ENCODE results near the gene NKIRAS1. TPM values are rescaled to one million over a fixed set of nuclear protein-coding genes. Genes with fewer than 3 reads are reported as not detected.

The NKIRAS1 gene
- total RNA-seq, 2 experiments from 2014 or later = 2.4 to 3.1 TPM

- DNase-seq = no peak
- no peaks in the 10 kb centered on the region for H3K9me3 Mint-ChIP-seq
- peak overlapping the region; percentile 77 for H3K27ac Mint-ChIP-seq
- H3K4me1 Mint-ChIP-seq (ENCODE audit: low read depth) = peaks cover 60% of the 10 kb centered on the region
- no peaks in the 10 kb centered on the region for H3K27me3 Mint-ChIP-seq (ENCODE audit: low read depth)
- intact Hi-C loops (cut with micrococcal nuclease) = loop anchor here (1.0 to 5.0 kb wide), 4 partner anchors 10 to 1713 kb away; partner anchors contain the start of gene TOP2B
- H3K4me3 Mint-ChIP-seq = peak overlapping the region; percentile 56
- CTCF ChIA-PET = interaction anchor here (0.9 kb wide), 1 partner anchor 9 kb away, joined by 4 read pairs; no protein-coding TSS in a partner anchor
- no peaks in the 10 kb centered on the region for H3K36me3 Mint-ChIP-seq (ENCODE audit: low read depth)
Measured at GRCh38 chr3:23949784-23950183, 33.0 kb upstream of the NKIRAS1 start.

GRCh38 chr3:23948761-23949160 is 32.0 kb upstream of the NKIRAS1 start:
- CTCF ChIA-PET = interaction anchor here (0.6 to 1.1 kb wide), 2 partner anchors 40 to 61 kb away, joined by 3 to 7 read pairs; no protein-coding TSS in a partner anchor
- Mint-ChIP-seq H3K4me3 (no peak overlapping the region), H3K9me3 (no peaks in the 10 kb centered on the region), H3K36me3 (ENCODE audit: low read depth) (peaks cover 1% of the 10 kb centered on the region), H3K4me1 (ENCODE audit: low read depth) (peaks cover 60% of the 10 kb centered on the region), H3K27me3 (ENCODE audit: low read depth) (peaks cover 4% of the 10 kb centered on the region), H3K27ac (no peak overlapping the region)
- DNase-seq = no peak
- intact Hi-C loops (cut with micrococcal nuclease) = loop anchor here (5.0 kb wide), 2 partner anchors 116 to 1714 kb away; partner anchors contain the start of gene TOP2B

GRCh38 chr3:23945913-23946687 is 29.3 kb upstream of the NKIRAS1 start:
- Mint-ChIP-seq H3K27me3 (ENCODE audit: low read depth) (peaks cover 4% of the 10 kb centered on the region), H3K9me3 (no peaks in the 10 kb centered on the region), H3K36me3 (ENCODE audit: low read depth) (peaks cover 1% of the 10 kb centered on the region), H3K27ac (peak overlapping the region; percentile 85), H3K4me1 (ENCODE audit: low read depth) (peaks cover 42% of the 10 kb centered on the region), H3K4me3 (peak overlapping the region; percentile 80)
- CTCF ChIA-PET = interaction anchor here (0.7 to 1.2 kb wide), 2 partner anchors 10 to 25 kb away, joined by 3 to 4 read pairs; no protein-coding TSS in a partner anchor
- intact Hi-C loops (cut with micrococcal nuclease) = loop anchor here (1.0 to 5.0 kb wide), 10 partner anchors 13 to 1716 kb away; partner anchors contain the start of genes RPL15, TOP2B and UBE2E2
- peak; percentile 96 for DNase-seq

- Mint-ChIP-seq H3K4me3 (peak overlapping the region; percentile 52), H3K36me3 (ENCODE audit: low read depth) (peaks cover 1% of the 10 kb centered on the region), H3K27me3 (ENCODE audit: low read depth) (peaks cover 4% of the 10 kb centered on the region), H3K27ac (no peak overlapping the region), H3K9me3 (no peaks in the 10 kb centered on the region), H3K4me1 (ENCODE audit: low read depth) (peaks cover 38% of the 10 kb centered on the region)
- no peak for DNase-seq
- intact Hi-C loops (cut with micrococcal nuclease) = loop anchor here (1.0 to 5.0 kb wide), 7 partner anchors 28 to 1717 kb away; partner anchors contain the start of genes RPL15, TOP2B and UBE2E2
- CTCF ChIA-PET = no interaction called here
Measured at GRCh38 chr3:23945663-23945912, 28.8 kb upstream of the NKIRAS1 start.

- intact Hi-C loops (cut with micrococcal nuclease) = loop anchor here (1.0 to 5.0 kb wide), 7 partner anchors 28 to 1717 kb away; partner anchors contain the start of genes RPL15, TOP2B and UBE2E2
- H3K9me3 Mint-ChIP-seq = no peaks in the 10 kb centered on the region
- peak within 1 kb of the TSS; percentile 85 for H3K27ac Mint-ChIP-seq
- DNase-seq = peak; percentile 77
- peaks cover 4% of the 10 kb centered on the region for H3K27me3 Mint-ChIP-seq (ENCODE audit: low read depth)
- H3K36me3 Mint-ChIP-seq (ENCODE audit: low read depth) = peaks cover 1% of the 10 kb centered on the region
- H3K4me3 Mint-ChIP-seq = peak within 1 kb of the TSS; percentile 80
- CTCF ChIA-PET = interaction anchor here (0.6 kb wide), 1 partner anchor 93 kb away, joined by 3 read pairs; no protein-coding TSS in a partner anchor
- peaks cover 33% of the 10 kb centered on the region for H3K4me1 Mint-ChIP-seq (ENCODE audit: low read depth)
Measured at GRCh38 chr3:23944861-23945662, 28.3 kb upstream of the NKIRAS1 start, which contains the start of gene NR1D2. Gene NR1D2, plus strand, starts transcription at chr3:23945286. Its CDS starts 293 bp downstream, at chr3:23945579.

GRCh38 chr3:23944007-23944783 is 27.4 kb upstream of the NKIRAS1 start:
- no peak for DNase-seq
- intact Hi-C loops (cut with micrococcal nuclease) = no loop called here
- Mint-ChIP-seq H3K27me3 (ENCODE audit: low read depth) (peaks cover 4% of the 10 kb centered on the region), H3K36me3 (ENCODE audit: low read depth) (peaks cover 1% of the 10 kb centered on the region), H3K9me3 (no peaks in the 10 kb centered on the region), H3K4me1 (ENCODE audit: low read depth) (peaks cover 24% of the 10 kb centered on the region), H3K4me3 (peak overlapping the region; percentile 74), H3K27ac (peak overlapping the region; percentile 13)
- CTCF ChIA-PET = interaction anchor here (0.6 kb wide), 1 partner anchor 92 kb away, joined by 3 read pairs; no protein-coding TSS in a partner anchor

GRCh38 chr3:23942546-23942945 is 25.8 kb upstream of the NKIRAS1 start:
- intact Hi-C loops (cut with micrococcal nuclease) = no loop called here
- peaks cover 1% of the 10 kb centered on the region for H3K36me3 Mint-ChIP-seq (ENCODE audit: low read depth)
- CTCF ChIA-PET = no interaction called here
- H3K27me3 Mint-ChIP-seq (ENCODE audit: low read depth) = peaks cover 4% of the 10 kb centered on the region
- no peak for DNase-seq
- H3K27ac Mint-ChIP-seq = no peak overlapping the region
- no peak overlapping the region for H3K4me3 Mint-ChIP-seq
- H3K4me1 Mint-ChIP-seq (ENCODE audit: low read depth) = peaks cover 13% of the 10 kb centered on the region
- H3K9me3 Mint-ChIP-seq = peaks cover 4% of the 10 kb centered on the region

- CTCF ChIA-PET = interaction anchor here (1.0 kb wide), 1 partner anchor 19 kb away, joined by 3 read pairs; no protein-coding TSS in a partner anchor
- peaks cover 8% of the 10 kb centered on the region for H3K4me1 Mint-ChIP-seq (ENCODE audit: low read depth)
- intact Hi-C loops (cut with micrococcal nuclease) = no loop called here
- H3K36me3 Mint-ChIP-seq (ENCODE audit: low read depth) = peaks cover 1% of the 10 kb centered on the region
- H3K27ac Mint-ChIP-seq = no peak overlapping the region
- H3K9me3 Mint-ChIP-seq = peaks cover 4% of the 10 kb centered on the region
- no peak for DNase-seq
- peaks cover 4% of the 10 kb centered on the region for H3K27me3 Mint-ChIP-seq (ENCODE audit: low read depth)
- H3K4me3 Mint-ChIP-seq = no peak overlapping the region
Measured at GRCh38 chr3:23941440-23941839, 24.6 kb upstream of the NKIRAS1 start.

GRCh38 chr3:23940775-23941174 is 24.0 kb upstream of the NKIRAS1 start:
- H3K4me3 Mint-ChIP-seq = no peak overlapping the region
- peaks cover 4% of the 10 kb centered on the region for H3K27me3 Mint-ChIP-seq (ENCODE audit: low read depth)

GRCh38 chr3:23938688-23939087 is 21.9 kb upstream of the NKIRAS1 start:
- Mint-ChIP-seq H3K27me3 (ENCODE audit: low read depth) (no peaks in the 10 kb centered on the region), H3K4me3 (no peak overlapping the region), H3K36me3 (ENCODE audit: low read depth) (no peaks in the 10 kb centered on the region), H3K4me1 (ENCODE audit: low read depth) (no peaks in the 10 kb centered on the region), H3K9me3 (peaks cover 4% of the 10 kb centered on the region), H3K27ac (no peak overlapping the region)
- no peak for DNase-seq
- intact Hi-C loops (cut with micrococcal nuclease) = no loop called here
- CTCF ChIA-PET = interaction anchor here (0.9 kb wide), 1 partner anchor 16 kb away, joined by 3 read pairs; no protein-coding TSS in a partner anchor

More at GRCh38 chr3:23940775-23941174, 24.0 kb upstream of the NKIRAS1 start:
- intact Hi-C loops (cut with micrococcal nuclease) = no loop called here
- Mint-ChIP-seq H3K27ac (no peak overlapping the region), H3K4me1 (ENCODE audit: low read depth) (peaks cover 8% of the 10 kb centered on the region), H3K36me3 (ENCODE audit: low read depth) (peaks cover 1% of the 10 kb centered on the region), H3K9me3 (peaks cover 4% of the 10 kb centered on the region)
- CTCF ChIA-PET = interaction anchor here (0.5 to 1.0 kb wide), 2 partner anchors 19 to 24 kb away, joined by 3 read pairs; no protein-coding TSS in a partner anchor
- no peak for DNase-seq

- Mint-ChIP-seq H3K4me1 (ENCODE audit: low read depth) (no peaks in the 10 kb centered on the region), H3K36me3 (ENCODE audit: low read depth) (no peaks in the 10 kb centered on the region), H3K4me3 (no peak overlapping the region), H3K27ac (no peak overlapping the region), H3K27me3 (ENCODE audit: low read depth) (no peaks in the 10 kb centered on the region), H3K9me3 (peaks cover 4% of the 10 kb centered on the region)
- CTCF ChIA-PET = no interaction called here
- intact Hi-C loops (cut with micrococcal nuclease) = no loop called here
- DNase-seq = no peak
Measured at GRCh38 chr3:23937296-23937695, 20.5 kb upstream of the NKIRAS1 start.

All from activated naive CD4-positive, alpha-beta T cell treated with anti-CD3 and anti-CD28 coated beads for 36 hours (primary cell).